Smooth muscle cell (in vitro differentiated cells): Measurements from ENCODE around the gene ZBTB45. TPM values are rescaled to one million over a fixed set of nuclear protein-coding genes. Genes with fewer than 3 reads are reported as not detected.
A peak's percentile ranks its signal among the peaks of the same experiment; 100 is the strongest.
"Not testable (repeated sequence)": the region's sequence is repeated elsewhere in the genome, so short reads cannot be mapped to it uniquely, and the experiment has no call there.

Experiments used
- DNase-seq: peaks from one replicate; lab custom pipeline; 2025; ENCODE audit not compliant: unreplicated experiment; lab: John Stamatoyannopoulos, UW
- H2AFZ ChIP-seq: fragments of 200-600 bp; sonication (generic); 2 replicates; pipeline ENCODE4 v1.6.0; 2016; ENCODE audit warnings: antibody characterized with exemption, low read depth, mild to moderate bottlenecking
- H3F3A ChIP-seq: fragments of 200-600 bp; sonication (generic); 2 replicates; pipeline ENCODE4 v1.6.0; 2017; ENCODE audit warnings: antibody characterized with exemption, low read depth
- H3K27ac ChIP-seq: fragments of 200-600 bp; sonication (generic); 2 replicates; pipeline ENCODE4 v1.5.1; 2016; ENCODE audit warnings: low read depth, mild to moderate bottlenecking
- H3K27me3 ChIP-seq: fragments of 200-600 bp; sonication (generic); 2 replicates; pipeline ENCODE4 v1.6.1; 2016; ENCODE audit warnings: low read depth, mild to moderate bottlenecking
- H3K36me3 ChIP-seq: fragments of 200-600 bp; sonication (generic); 2 replicates; pipeline ENCODE4 v1.5.1; 2016; ENCODE audit warnings: low read depth
- H3K4me1 ChIP-seq: fragments of 200-600 bp; sonication (generic); 2 replicates; pipeline ENCODE4 v1.5.1; 2016; ENCODE audit warnings: low read depth
- H3K4me2 ChIP-seq: fragments of 200-600 bp; sonication (generic); 2 replicates; pipeline ENCODE4 v1.6.0; 2016; ENCODE audit warnings: mild to moderate bottlenecking
- H3K4me3 ChIP-seq: fragments of 200-600 bp; sonication (generic); 2 replicates; pipeline ENCODE4 v1.5.1; 2016; ENCODE audit warnings: mild to moderate bottlenecking
- H3K79me2 ChIP-seq: fragments of 200-600 bp; sonication (generic); 2 replicates; pipeline ENCODE4 v1.6.0; 2016; ENCODE audit warnings: low read depth, mild to moderate bottlenecking
- H3K9ac ChIP-seq: fragments of 200-600 bp; sonication (generic); 2 replicates; pipeline ENCODE4 v1.6.0; 2016; ENCODE audit warnings: low read depth
- H3K9me3 ChIP-seq: fragments of 200-600 bp; sonication (generic); replicated peaks from 2 replicates; pipeline ENCODE4 v1.5.1; 2016; ENCODE audit warnings: low read depth
- H4K20me1 ChIP-seq: fragments of 200-600 bp; sonication (generic); 2 replicates; pipeline ENCODE4 v1.6.0; 2016; ENCODE audit warnings: low read depth
- WGBS: methylation state at CpG from one replicate; pipeline ENCODE4 v1.1.7; 2016; ENCODE audit warnings: low lambda C conversion rate; 5-methylcytosine and 5-hydroxymethylcytosine counted together
- polyA plus RNA-seq: library from polyadenylated mRNA; unstranded; fragments of >200 nt; fragmentation: Nextera tagmentation; extraction: Ambion mirVana; gene quantifications from 2 replicates; pipeline ENCODE4 v1.2.1, GENCODE V29; 2016
- total RNA-seq: library from RNA; depleted of rRNA; stranded (reverse); fragments of >200 nt; gene quantifications from 2 replicates; pipeline ENCODE4 v1.2.3, GENCODE V29; 2014
- TF ChIP-seq, protein P1 (sequence below): fragments of 200-600 bp; sonication (generic); IDR thresholded peaks from 2 replicates; pipeline ENCODE4 v1.5.1; 2017; ENCODE audit warnings: borderline replicate concordance, mild to moderate bottlenecking, antibody characterized with exemption; ENCODE audit not compliant: insufficient read depth, poor library complexity, severe bottlenecking

ZBTB45 gene
- total and polyA plus RNA-seq, 2 experiments from 2014 or later: 8.7 to 23.7 TPM

DNA sequence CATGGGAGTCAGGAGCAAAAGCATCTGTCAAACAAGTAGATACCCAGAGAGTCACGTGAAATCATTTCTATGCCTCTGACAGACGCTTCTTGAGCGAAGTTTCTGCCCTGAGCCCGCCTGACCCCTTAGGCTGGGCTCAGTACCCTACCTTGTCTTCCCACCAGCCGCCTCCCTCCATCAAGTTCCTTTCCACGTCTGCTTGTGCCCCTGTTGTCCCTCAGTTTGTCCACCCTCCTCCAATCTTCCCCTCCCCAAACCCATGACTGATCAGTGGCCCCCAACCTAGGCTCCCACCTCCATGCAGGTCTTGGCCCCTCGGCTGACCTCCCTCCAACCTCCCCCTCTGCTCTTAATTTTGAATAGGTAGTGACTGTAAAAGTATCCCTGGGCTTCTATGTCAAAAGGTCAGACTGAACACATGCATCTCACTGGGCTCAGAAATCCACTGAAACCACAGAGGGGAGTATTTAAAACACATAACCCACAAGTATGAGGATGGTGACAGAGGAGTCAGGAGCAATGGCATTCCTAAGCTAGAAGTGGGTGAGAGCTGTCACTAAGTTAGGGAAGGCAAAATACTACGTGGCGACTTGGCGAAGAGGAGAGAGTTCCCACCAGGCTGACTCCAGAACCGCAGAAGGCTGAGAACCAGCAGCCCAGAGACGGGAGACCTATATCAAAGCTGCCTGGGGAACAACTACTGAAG lies 45.2 kb downstream of the ZBTB45 start:
- TF ChIP-seq, protein P1, sequence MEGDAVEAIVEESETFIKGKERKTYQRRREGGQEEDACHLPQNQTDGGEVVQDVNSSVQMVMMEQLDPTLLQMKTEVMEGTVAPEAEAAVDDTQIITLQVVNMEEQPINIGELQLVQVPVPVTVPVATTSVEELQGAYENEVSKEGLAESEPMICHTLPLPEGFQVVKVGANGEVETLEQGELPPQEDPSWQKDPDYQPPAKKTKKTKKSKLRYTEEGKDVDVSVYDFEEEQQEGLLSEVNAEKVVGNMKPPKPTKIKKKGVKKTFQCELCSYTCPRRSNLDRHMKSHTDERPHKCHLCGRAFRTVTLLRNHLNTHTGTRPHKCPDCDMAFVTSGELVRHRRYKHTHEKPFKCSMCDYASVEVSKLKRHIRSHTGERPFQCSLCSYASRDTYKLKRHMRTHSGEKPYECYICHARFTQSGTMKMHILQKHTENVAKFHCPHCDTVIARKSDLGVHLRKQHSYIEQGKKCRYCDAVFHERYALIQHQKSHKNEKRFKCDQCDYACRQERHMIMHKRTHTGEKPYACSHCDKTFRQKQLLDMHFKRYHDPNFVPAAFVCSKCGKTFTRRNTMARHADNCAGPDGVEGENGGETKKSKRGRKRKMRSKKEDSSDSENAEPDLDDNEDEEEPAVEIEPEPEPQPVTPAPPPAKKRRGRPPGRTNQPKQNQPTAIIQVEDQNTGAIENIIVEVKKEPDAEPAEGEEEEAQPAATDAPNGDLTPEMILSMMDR: no peak
- Histone ChIP-seq H3K9ac (peak overlapping the region; percentile 85), H3K27ac (peak overlapping the region; percentile 96), H3F3A (peaks cover 6% of the 10 kb centered on the region), H4K20me1 (peaks cover 9% of the 10 kb centered on the region), H3K4me3 (peak overlapping the region; percentile 54), H2AFZ (no peak overlapping the region), H3K9me3 (no peaks in the 10 kb centered on the region), H3K4me2 (peak overlapping the region; percentile 89), H3K79me2 (no peaks in the 10 kb centered on the region), H3K4me1 (peaks cover 16% of the 10 kb centered on the region), H3K27me3 (no peaks in the 10 kb centered on the region), H3K36me3 (no peaks in the 10 kb centered on the region)
- no peak for DNase-seq
- 77% methylated on average over 12 of the region's 12 CpGs for WGBS

DNA sequence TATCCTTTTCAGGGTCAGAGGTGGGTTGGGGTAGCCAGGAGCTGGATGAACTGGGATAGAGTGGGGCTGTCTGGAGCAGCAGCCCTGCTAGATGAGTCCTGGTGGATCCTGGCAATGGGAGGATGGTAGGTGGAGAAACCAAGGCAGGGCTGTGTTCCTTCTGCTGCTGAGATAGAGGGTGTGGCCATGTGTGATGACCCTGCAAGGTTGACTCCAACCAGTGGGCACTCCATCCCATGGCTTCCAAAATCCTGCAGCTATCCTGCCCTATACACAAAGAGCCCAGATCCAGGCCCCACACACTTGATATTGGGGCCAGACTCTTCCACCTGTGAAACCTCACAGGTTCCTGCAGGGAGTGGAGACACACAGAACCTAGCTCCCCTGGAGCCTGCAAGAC lies 45.8 kb downstream of the ZBTB45 start:
- Histone ChIP-seq H3K4me3 (no peak overlapping the region), H3K9me3 (no peaks in the 10 kb centered on the region), H3K4me2 (no peak overlapping the region), H3K9ac (no peak overlapping the region), H3F3A (peaks cover 6% of the 10 kb centered on the region), H4K20me1 (peaks cover 15% of the 10 kb centered on the region), H3K4me1 (peaks cover 16% of the 10 kb centered on the region), H3K36me3 (no peaks in the 10 kb centered on the region), H2AFZ (no peak overlapping the region), H3K27me3 (no peaks in the 10 kb centered on the region), H3K79me2 (no peaks in the 10 kb centered on the region), H3K27ac (no peak overlapping the region)
- no peak for DNase-seq
- TF ChIP-seq, protein P1: no peak

DNA sequence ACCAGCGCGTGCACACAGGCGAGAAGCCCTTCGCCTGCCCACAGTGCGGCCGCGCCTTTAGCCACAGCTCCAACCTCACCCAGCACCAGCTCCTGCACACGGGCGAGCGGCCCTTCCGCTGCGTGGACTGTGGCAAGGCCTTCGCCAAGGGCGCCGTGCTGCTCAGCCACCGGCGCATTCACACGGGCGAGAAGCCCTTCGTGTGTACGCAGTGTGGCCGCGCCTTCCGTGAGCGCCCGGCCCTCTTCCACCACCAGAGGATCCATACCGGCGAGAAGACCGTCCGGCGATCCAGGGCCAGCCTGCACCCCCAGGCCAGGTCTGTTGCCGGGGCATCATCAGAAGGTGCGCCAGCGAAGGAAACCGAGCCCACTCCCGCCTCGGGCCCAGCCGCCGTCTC lies 47.9 kb downstream of the ZBTB45 start:
- no peak overlapping the region for H3K9ac ChIP-seq
- TF ChIP-seq, protein P1: no peak
- peaks cover 23% of the 10 kb centered on the region for H4K20me1 ChIP-seq
- no peak overlapping the region for H3K27ac ChIP-seq
- H3K4me1 ChIP-seq: peaks cover 12% of the 10 kb centered on the region
- WGBS: 98% methylated on average over 39 of the region's 39 CpGs
- no peak overlapping the region for H3K4me2 ChIP-seq
- no peaks in the 10 kb centered on the region for H3K9me3 ChIP-seq
- no peak overlapping the region for H2AFZ ChIP-seq
- H3F3A ChIP-seq: peaks cover 6% of the 10 kb centered on the region
- no peak overlapping the region for H3K4me3 ChIP-seq
- no peak for DNase-seq
- H3K79me2 ChIP-seq: peaks cover 12% of the 10 kb centered on the region
- H3K36me3 ChIP-seq: no peaks in the 10 kb centered on the region
- H3K27me3 ChIP-seq: no peaks in the 10 kb centered on the region

DNA sequence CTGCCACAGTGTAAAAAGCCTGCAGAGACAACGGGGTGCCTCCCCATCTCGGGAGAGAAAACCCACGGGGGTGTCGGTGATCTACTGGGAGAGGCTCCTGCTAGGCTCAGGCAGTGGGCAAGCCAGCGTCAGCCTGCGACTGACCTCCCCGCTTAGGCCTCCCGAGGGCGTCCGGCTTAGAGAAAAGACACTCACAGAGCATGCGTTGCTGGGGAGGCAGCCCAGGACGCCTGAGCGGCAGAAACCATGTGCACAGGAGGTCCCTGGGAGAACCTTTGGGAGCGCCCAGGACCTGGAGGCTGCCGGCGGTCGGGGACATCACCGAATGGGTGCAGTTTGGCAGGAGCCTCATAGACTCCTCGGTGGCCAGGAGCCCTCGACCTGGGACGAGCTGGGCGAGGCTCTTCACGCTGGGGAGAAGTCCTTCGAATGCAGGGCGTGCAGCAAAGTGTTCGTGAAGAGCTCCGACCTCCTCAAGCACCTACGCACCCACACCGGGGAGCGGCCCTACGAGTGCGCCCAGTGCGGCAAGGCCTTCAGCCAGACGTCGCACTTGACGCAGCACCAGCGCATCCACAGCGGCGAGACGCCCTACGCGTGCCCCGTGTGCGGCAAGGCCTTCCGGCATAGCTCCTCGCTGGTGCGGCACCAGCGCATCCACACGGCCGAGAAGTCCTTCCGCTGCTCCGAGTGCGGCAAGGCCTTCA lies 48.6 kb downstream of the ZBTB45 start:
- not testable (repeated sequence) for H3K36me3 ChIP-seq, DNase-seq, H3K27ac ChIP-seq, H3F3A ChIP-seq, H3K4me1 ChIP-seq, H3K9ac ChIP-seq, H3K27me3 ChIP-seq, H3K4me2 ChIP-seq, H3K4me3 ChIP-seq, H2AFZ ChIP-seq, H3K9me3 ChIP-seq
- WGBS: 97% methylated on average over 23 of the region's 53 CpGs
- Histone ChIP-seq H4K20me1 (peaks cover 23% of the 10 kb centered on the region), H3K79me2 (peaks cover 12% of the 10 kb centered on the region)
